HEK293T (cell line): Measurements from ENCODE around the gene NUP62.

Source experiments
- CTCF ChIA-PET: fragments of 350-600 bp; formaldehyde crosslinking; extraction: SDS; loops from one replicate; lab custom pipeline; 2021; ENCODE audit warnings: antibody characterized with exemption, inconsistent platforms; lab: Yijun Ruan, JAX
- POLR2A ChIA-PET: fragments of 350-600 bp; formaldehyde crosslinking; extraction: SDS; loops from one replicate; lab custom pipeline; 2020; ENCODE audit warnings: antibody characterized with exemption, inconsistent platforms; lab: Yijun Ruan, JAX
- DNase-seq: peaks from one replicate; pipeline ENCODE4 v3.0.0; 2012; ENCODE audit warnings: mixed read lengths; ENCODE audit errors: extremely low spot score
- ARNT ChIP-seq: fragments of 450-650 bp; IDR thresholded peaks from 2 replicates; pipeline ENCODE4 v1.6.1; 2017; ENCODE audit warnings: mild to moderate bottlenecking
- BHLHE40 ChIP-seq: fragments of 450-650 bp; IDR thresholded peaks from 2 replicates; pipeline ENCODE4 v1.6.1; 2016; ENCODE audit warnings: mild to moderate bottlenecking, moderate library complexity, borderline replicate concordance
- CTBP1 ChIP-seq: fragments of 450-650 bp; IDR thresholded peaks from 2 replicates; pipeline ENCODE4 v1.6.1; 2016; ENCODE audit warnings: borderline replicate concordance
- ELF4 ChIP-seq: fragments of 450-650 bp; IDR thresholded peaks from 2 replicates; pipeline ENCODE4 v1.6.1; 2017; ENCODE audit warnings: antibody characterized with exemption
- FOXA1 ChIP-seq: fragments of 450-650 bp; IDR thresholded peaks from 2 replicates; pipeline ENCODE4 v1.6.1; 2016; ENCODE audit warnings: mild to moderate bottlenecking
- FOXK2 ChIP-seq: fragments of 450-650 bp; IDR thresholded peaks from 2 replicates; pipeline ENCODE4 v1.6.1; 2016; ENCODE audit warnings: mild to moderate bottlenecking
- FOXM1 ChIP-seq: fragments of 450-650 bp; IDR thresholded peaks from 2 replicates; pipeline ENCODE4 v1.6.1; 2017; ENCODE audit warnings: mild to moderate bottlenecking, borderline replicate concordance
- HDGF ChIP-seq: fragments of 450-650 bp; IDR thresholded peaks from 2 replicates; pipeline ENCODE4 v1.6.1; 2017; ENCODE audit warnings: antibody characterized with exemption, borderline replicate concordance
- L3MBTL2 ChIP-seq: fragments of 450-650 bp; conservative IDR thresholded peaks from 2 replicates; pipeline ENCODE4 v1.6.1; 2016; ENCODE audit warnings: mild to moderate bottlenecking
- LEF1 ChIP-seq: fragments of 450-650 bp; IDR thresholded peaks from 2 replicates; pipeline ENCODE4 v1.6.1; 2017; ENCODE audit warnings: mild to moderate bottlenecking, borderline replicate concordance
- NFRKB ChIP-seq: fragments of 450-650 bp; IDR thresholded peaks from 2 replicates; pipeline ENCODE4 v1.6.1; 2016; ENCODE audit warnings: mild to moderate bottlenecking, moderate library complexity
- SP1 ChIP-seq: fragments of 450-650 bp; IDR thresholded peaks from 2 replicates; pipeline ENCODE4 v1.6.1; 2017
- SUZ12 ChIP-seq: fragments of 450-650 bp; IDR thresholded peaks from 2 replicates; pipeline ENCODE4 v1.6.1; 2016; ENCODE audit warnings: mild to moderate bottlenecking
- TARDBP ChIP-seq: fragments of 450-650 bp; IDR thresholded peaks from 2 replicates; pipeline ENCODE4 v1.6.1; 2016
- ZNF384 ChIP-seq: fragments of 450-650 bp; IDR thresholded peaks from 2 replicates; pipeline ENCODE4 v1.6.1; 2016
- TF ChIP-seq, protein P1 (sequence below): fragments of 450-650 bp; IDR thresholded peaks from 2 replicates; pipeline ENCODE4 v1.6.1; 2016

NUP62 gene

DNA sequence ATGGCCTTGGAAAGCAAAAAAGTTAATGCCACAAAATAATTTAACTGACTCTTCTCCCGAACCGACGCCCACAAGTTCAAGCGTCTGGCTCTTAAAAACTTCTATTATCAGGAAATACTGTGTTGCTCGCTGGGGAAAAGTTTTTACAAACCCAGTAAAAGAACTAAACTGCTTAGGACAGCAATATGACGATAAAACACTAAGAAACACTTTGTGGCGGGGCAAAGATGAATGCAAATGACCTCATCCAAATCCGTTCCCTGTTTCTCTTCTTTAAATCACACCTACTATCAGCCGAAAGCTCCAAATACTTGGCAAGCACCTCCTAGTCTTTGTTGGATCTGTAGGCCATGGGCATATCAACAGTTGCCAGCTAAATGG, 26.8 kb upstream of the NUP62 start:
- ChIA-PET POLR2A (no interaction called here), CTCF (no interaction called here)
- no peak for DNase-seq
- TF ChIP-seq TARDBP: no peak
- TF ChIP-seq ZNF384: no peak
- no peak for TF ChIP-seq HDGF
- no peak for TF ChIP-seq BHLHE40
- TF ChIP-seq ARNT: no peak
- TF ChIP-seq SP1: no peak
- no peak for TF ChIP-seq L3MBTL2
- TF ChIP-seq, protein P1, sequence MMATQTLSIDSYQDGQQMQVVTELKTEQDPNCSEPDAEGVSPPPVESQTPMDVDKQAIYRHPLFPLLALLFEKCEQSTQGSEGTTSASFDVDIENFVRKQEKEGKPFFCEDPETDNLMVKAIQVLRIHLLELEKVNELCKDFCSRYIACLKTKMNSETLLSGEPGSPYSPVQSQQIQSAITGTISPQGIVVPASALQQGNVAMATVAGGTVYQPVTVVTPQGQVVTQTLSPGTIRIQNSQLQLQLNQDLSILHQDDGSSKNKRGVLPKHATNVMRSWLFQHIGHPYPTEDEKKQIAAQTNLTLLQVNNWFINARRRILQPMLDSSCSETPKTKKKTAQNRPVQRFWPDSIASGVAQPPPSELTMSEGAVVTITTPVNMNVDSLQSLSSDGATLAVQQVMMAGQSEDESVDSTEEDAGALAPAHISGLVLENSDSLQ: no peak
- no peak for TF ChIP-seq FOXA1
- TF ChIP-seq NFRKB: no peak
- no peak for TF ChIP-seq FOXK2

GRCh38 chr19:49954933-49955332, 25.6 kb upstream of the NUP62 start:
- CTCF ChIA-PET: no interaction called here
- DNase-seq: no peak
- TF ChIP-seq HDGF: no peak
- no peak for TF ChIP-seq LEF1
- no peak for TF ChIP-seq SP1
- no peak for TF ChIP-seq TARDBP
- TF ChIP-seq, protein P1: no peak
- TF ChIP-seq FOXA1: no peak
- no peak for TF ChIP-seq ZNF384
- no peak for TF ChIP-seq BHLHE40
- TF ChIP-seq L3MBTL2: no peak
- no peak for TF ChIP-seq SUZ12
- no peak for TF ChIP-seq ELF4
- no peak for TF ChIP-seq ARNT
- no peak for TF ChIP-seq NFRKB
- TF ChIP-seq CTBP1: no peak
- no peak for TF ChIP-seq FOXM1
- no peak for TF ChIP-seq FOXK2
- POLR2A ChIA-PET: interaction anchor here (2.5 kb wide), 1 partner anchor 26 kb away, joined by 10 read pairs; the partner anchor contains the start of genes ATF5 and NUP62

DNA sequence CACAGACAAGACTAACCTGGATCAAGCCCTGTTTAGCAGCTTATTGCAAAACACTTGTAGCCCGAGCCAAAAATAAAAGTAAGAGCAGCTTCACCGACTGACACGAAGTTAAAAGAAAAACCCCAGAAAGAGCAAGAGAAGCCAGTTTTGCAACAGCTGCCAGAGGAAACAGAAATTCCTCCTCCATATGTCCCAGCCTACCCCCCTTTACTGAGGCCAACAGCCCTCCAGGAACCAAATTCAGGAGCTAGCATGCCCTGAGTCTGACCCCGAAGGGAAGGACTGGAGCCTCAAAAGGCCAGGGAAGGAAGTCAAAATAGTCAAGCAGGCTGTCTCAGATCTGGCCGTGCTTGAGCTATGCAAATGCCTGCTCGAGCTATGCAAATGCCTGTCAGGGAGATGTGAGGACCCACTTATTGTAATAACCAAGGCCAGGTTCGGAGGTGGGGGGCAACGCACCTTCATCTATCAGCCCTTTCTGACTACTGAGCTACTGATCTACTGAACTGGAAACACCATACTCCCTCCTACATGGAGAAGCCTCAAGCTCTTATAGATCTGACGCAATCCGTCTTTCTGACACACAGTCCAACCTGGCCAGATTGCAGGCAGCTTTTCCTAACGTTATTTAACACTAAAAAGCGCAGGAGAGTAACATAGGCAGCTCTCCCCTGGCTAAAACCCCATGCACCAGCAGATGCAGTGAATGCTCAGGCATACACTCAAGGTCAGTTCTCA, 25.0 kb upstream of the NUP62 start:
- no peak for DNase-seq
- no peak for TF ChIP-seq BHLHE40
- no peak for TF ChIP-seq FOXK2
- TF ChIP-seq ZNF384: no peak
- TF ChIP-seq, protein P1: no peak
- POLR2A ChIA-PET: interaction anchor here (2.5 kb wide), 1 partner anchor 25 kb away, joined by 10 read pairs; the partner anchor contains the start of genes ATF5 and NUP62
- CTCF ChIA-PET: no interaction called here

GRCh38 chr19:49953416-49953815, 24.1 kb upstream of the NUP62 start:
- POLR2A ChIA-PET: interaction anchor here (2.5 kb wide), 1 partner anchor 24 kb away, joined by 10 read pairs; the partner anchor contains the start of genes ATF5 and NUP62
- TF ChIP-seq SP1 (no peak), FOXK2 (no peak), CTBP1 (no peak), SUZ12 (no peak), ARNT (no peak), HDGF (no peak), LEF1 (no peak), ZNF384 (no peak), TARDBP (no peak), FOXA1 (no peak), NFRKB (no peak)
- DNase-seq: no peak
- CTCF ChIA-PET: no interaction called here

GRCh38 chr19:49952906-49953305, 23.6 kb upstream of the NUP62 start:
- POLR2A ChIA-PET: interaction anchor here (2.5 kb wide), 1 partner anchor 24 kb away, joined by 10 read pairs; the partner anchor contains the start of genes ATF5 and NUP62
- CTCF ChIA-PET: no interaction called here
- no peak for DNase-seq
- TF ChIP-seq, protein P1: no peak
- no peak for TF ChIP-seq ELF4
- no peak for TF ChIP-seq LEF1

DNA sequence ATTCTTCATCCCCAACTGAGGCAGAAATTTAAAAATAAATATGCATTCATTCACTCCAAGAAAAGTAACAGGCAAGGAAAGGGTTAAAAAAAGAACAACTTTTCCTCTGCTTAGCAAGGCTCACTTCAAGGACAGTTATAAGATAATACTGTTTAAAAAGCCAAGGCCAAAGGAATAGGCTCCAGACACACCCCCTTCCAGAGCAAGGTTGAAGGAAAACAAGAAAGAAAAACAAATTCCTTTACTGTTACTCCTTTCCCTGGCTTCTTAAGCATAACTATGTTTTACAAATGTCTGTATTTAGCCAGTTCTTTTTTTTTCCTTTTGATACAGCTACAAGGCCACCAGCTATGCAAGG, 23.2 kb upstream of the NUP62 start:
- TF ChIP-seq SUZ12: no peak
- TF ChIP-seq ELF4: no peak
- no peak for TF ChIP-seq FOXA1
- TF ChIP-seq, protein P1: no peak
- TF ChIP-seq LEF1: no peak
- POLR2A ChIA-PET: no interaction called here
- no peak for DNase-seq
- CTCF ChIA-PET: no interaction called here
